Cardiac fibroblast (primary cell): ENCODE measurements around the gene MCF2L2.

Source experiments
- DNase-seq, 2 donors: peaks; one replicate each; pipeline versions ENCODE4 v3.0.0 to v3.0.0-alpha.2; 2010; ENCODE audit warnings: low read depth in 2 of 2
- H3K4me3 ChIP-seq, 2 donors: replicated peaks in 1 of 2; 1 replicate in 1 of 2; 2 replicates in 1 of 2; pipeline ENCODE4 v1.5.1; 2011; ENCODE audit warnings: low read depth in 2 of 2, low read length in 2 of 2, mild to moderate bottlenecking in 2 of 2, moderate library complexity in 1 of 2
- CTCF ChIP-seq: IDR thresholded peaks from one replicate; pipeline ENCODE4 v1.5.1; 2011; ENCODE audit warnings: low read depth, mild to moderate bottlenecking, low read length, inconsistent platforms

Gene MCF2L2

GRCh38 chr3:183332487-183332886 lies 95.9 kb downstream of the MCF2L2 start:
- no peak overlapping the region for H3K4me3 ChIP-seq
- DNase-seq = no peak
- TF ChIP-seq CTCF = no peak

GRCh38 chr3:183331498-183331897 lies 96.9 kb downstream of the MCF2L2 start:
- TF ChIP-seq CTCF = no peak
- no peak overlapping the region for H3K4me3 ChIP-seq
- DNase-seq = no peak

- H3K4me3 ChIP-seq = no peak overlapping the region
- DNase-seq = no peak
- TF ChIP-seq CTCF = no peak
Observed at GRCh38 chr3:183330881-183331280, 97.5 kb downstream of the MCF2L2 start.

GRCh38 chr3:183329543-183329942 lies 98.9 kb downstream of the MCF2L2 start:
- no peak for TF ChIP-seq CTCF
- DNase-seq = no peak
- no peak overlapping the region for H3K4me3 ChIP-seq

- peak; percentile 28 to 70 for DNase-seq
- no peak overlapping the region for H3K4me3 ChIP-seq
- no peak for TF ChIP-seq CTCF
Observed at GRCh38 chr3:183328823-183329222, 99.6 kb downstream of the MCF2L2 start.

GRCh38 chr3:183328164-183328563 lies 100.3 kb downstream of the MCF2L2 start:
- TF ChIP-seq CTCF = no peak
- no peak for DNase-seq
- H3K4me3 ChIP-seq = no peak overlapping the region

GRCh38 chr3:183327343-183327742 lies 101.1 kb downstream of the MCF2L2 start:
- no peak overlapping the region for H3K4me3 ChIP-seq
- TF ChIP-seq CTCF = no peak
- no peak for DNase-seq
